HEK293 (cell line): ENCODE data around the gene TBC1D24.

Source experiments
- CTCF ChIA-PET: fragments of 350-600 bp; formaldehyde crosslinking; extraction: SDS; loops from one replicate; lab custom pipeline; 2021; ENCODE audit warnings: antibody characterized with exemption; lab: Yijun Ruan, JAX
- POLR2A ChIA-PET: fragments of 300-600 bp; formaldehyde crosslinking; extraction: SDS; loops from one replicate; lab custom pipeline; 2020; ENCODE audit warnings: antibody characterized with exemption, inconsistent platforms; lab: Yijun Ruan, JAX
- H3K27ac ChIP-seq: fragments of 200-500 bp; sonication (Bioruptor generic); 2 replicates; pipeline ENCODE4 v1.5.1; 2014; ENCODE audit warnings: low read depth, low read length, control low read depth, inconsistent platforms; ENCODE audit errors: extremely low read depth
- H3K36me3 ChIP-seq, 2 experiments: fragments of 200-500 bp in 1 of 2; sonication (Bioruptor generic) in 1 of 2; 1 replicate in 1 of 2; 2 replicates in 1 of 2; pipeline ENCODE4 v1.5.1; 2014 to 2017; ENCODE audit warnings: inconsistent platforms in 2 of 2, low read length in 2 of 2; ENCODE audit not compliant: control insufficient read depth in 2 of 2, insufficient read depth in 1 of 2
- H3K4me1 ChIP-seq: fragments of 200-500 bp; sonication (Bioruptor generic); 2 replicates; pipeline ENCODE4 v1.5.1; 2014; ENCODE audit warnings: mild to moderate bottlenecking, low read length, inconsistent platforms; ENCODE audit not compliant: control insufficient read depth, insufficient read depth
- H3K4me3 ChIP-seq: 2 replicates; pipeline ENCODE4 v1.5.1; 2011; ENCODE audit warnings: low read depth, mild to moderate bottlenecking, control low read depth, low read length, moderate library complexity
- H3K9me3 ChIP-seq: fragments of 200-500 bp; sonication (Bioruptor generic); 2 replicates; pipeline ENCODE4 v1.5.1; 2014; ENCODE audit warnings: low read depth, low read length, inconsistent platforms; ENCODE audit not compliant: control insufficient read depth, insufficient read depth
- ELK4 ChIP-seq: IDR thresholded peaks from 2 replicates; pipeline ENCODE4 v1.6.1; 2011; ENCODE audit warnings: mild to moderate bottlenecking, low read depth, low read length, borderline replicate concordance
- HOXA7 ChIP-seq: sonication (generic); formaldehyde crosslinking; IDR thresholded peaks from 2 replicates; pipeline ENCODE4 v1.8.1; 2022; ENCODE audit warnings: missing genetic modification reagents, borderline replicate concordance
- KLF10 ChIP-seq: fragments of 450-650 bp; IDR thresholded peaks from 2 replicates; pipeline ENCODE4 v1.5.1; 2018; ENCODE audit warnings: missing biosample characterization, mild to moderate bottlenecking, missing genetic modification characterization
- KLF7 ChIP-seq: fragments of 450-650 bp; formaldehyde crosslinking; IDR thresholded peaks from 2 replicates; pipeline ENCODE4 v1.5.1; 2016; ENCODE audit warnings: missing biosample characterization, missing genetic modification characterization, borderline replicate concordance
- SALL2 ChIP-seq: fragments of 450-650 bp; formaldehyde crosslinking; IDR thresholded peaks from 2 replicates; pipeline ENCODE4 v1.5.0; 2017; ENCODE audit warnings: missing biosample characterization, mild to moderate bottlenecking, missing genetic modification characterization, borderline replicate concordance
- SCRT1 ChIP-seq: fragments of 450-650 bp; formaldehyde crosslinking; IDR thresholded peaks from 2 replicates; pipeline ENCODE4 v1.5.1; 2016; ENCODE audit warnings: missing biosample characterization, missing genetic modification characterization, borderline replicate concordance
- SETDB1 ChIP-seq: IDR thresholded peaks from one replicate; pipeline ENCODE4 v1.6.1; 2017; ENCODE audit warnings: mild to moderate bottlenecking, low read length, moderate library complexity, mixed read lengths; ENCODE audit not compliant: insufficient read length
- ZIC2 ChIP-seq: fragments of 450-650 bp; formaldehyde crosslinking; IDR thresholded peaks from 2 replicates; pipeline ENCODE4 v1.5.1; 2016; ENCODE audit warnings: missing biosample characterization, missing genetic modification characterization
- ZNF18 ChIP-seq: fragments of 450-650 bp; formaldehyde crosslinking; IDR thresholded peaks from 2 replicates; pipeline ENCODE4 v1.5.1; 2016; ENCODE audit warnings: missing biosample characterization, missing genetic modification characterization
- ZNF214 ChIP-seq: fragments of 450-650 bp; formaldehyde crosslinking; IDR thresholded peaks from 2 replicates; pipeline ENCODE4 v1.5.1; 2017; ENCODE audit warnings: missing biosample characterization, mild to moderate bottlenecking, missing genetic modification characterization, borderline replicate concordance
- ZNF24 ChIP-seq: fragments of 450-650 bp; formaldehyde crosslinking; IDR thresholded peaks from 2 replicates; pipeline ENCODE4 v1.5.1; 2016; ENCODE audit warnings: missing biosample characterization, missing genetic modification characterization
- ZNF266 ChIP-seq: fragments of 450-650 bp; formaldehyde crosslinking; IDR thresholded peaks from 2 replicates; pipeline ENCODE4 v1.5.1; 2016; ENCODE audit warnings: missing biosample characterization, missing genetic modification characterization, low read depth
- ZNF302 ChIP-seq: fragments of 450-650 bp; formaldehyde crosslinking; IDR thresholded peaks from 2 replicates; pipeline ENCODE4 v1.5.1; 2016; ENCODE audit warnings: missing biosample characterization, missing genetic modification characterization, low read depth
- ZNF311 ChIP-seq: fragments of 450-650 bp; formaldehyde crosslinking; IDR thresholded peaks from 2 replicates; pipeline ENCODE4 v1.5.1; 2017; ENCODE audit warnings: missing biosample characterization, missing genetic modification characterization, borderline replicate concordance
- ZNF366 ChIP-seq: fragments of 450-650 bp; formaldehyde crosslinking; conservative IDR thresholded peaks from 2 replicates; pipeline ENCODE4 v1.5.1; 2016; ENCODE audit warnings: missing biosample characterization, missing genetic modification characterization
- ZNF37A ChIP-seq: fragments of 450-650 bp; IDR thresholded peaks from 2 replicates; pipeline ENCODE4 v1.5.1; 2018; ENCODE audit warnings: missing biosample characterization, missing genetic modification characterization
- ZNF398 ChIP-seq: fragments of 450-650 bp; formaldehyde crosslinking; IDR thresholded peaks from 2 replicates; pipeline ENCODE4 v1.5.1; 2017; ENCODE audit warnings: missing biosample characterization, missing genetic modification characterization
- ZNF423 ChIP-seq: fragments of 450-650 bp; formaldehyde crosslinking; IDR thresholded peaks from 2 replicates; pipeline ENCODE4 v1.5.1; 2016; ENCODE audit warnings: missing biosample characterization, missing genetic modification characterization
- ZNF530 ChIP-seq: fragments of 450-650 bp; formaldehyde crosslinking; IDR thresholded peaks from 2 replicates; pipeline ENCODE4 v1.5.1; 2016; ENCODE audit warnings: low read depth, missing biosample characterization, missing genetic modification characterization
- ZNF585B ChIP-seq: fragments of 450-650 bp; formaldehyde crosslinking; IDR thresholded peaks from 2 replicates; pipeline ENCODE4 v1.5.1; 2016; ENCODE audit warnings: missing biosample characterization, missing genetic modification characterization
- ZNF626 ChIP-seq: fragments of 450-650 bp; sonication (Bioruptor Pico); formaldehyde crosslinking; IDR thresholded peaks from 2 replicates; pipeline ENCODE4 v1.5.1; 2018; ENCODE audit warnings: missing biosample characterization, missing genetic modification characterization, inconsistent platforms
- ZNF658 ChIP-seq: fragments of 450-650 bp; formaldehyde crosslinking; IDR thresholded peaks from 2 replicates; pipeline ENCODE4; 2016; ENCODE audit warnings: missing biosample characterization, missing genetic modification characterization
- ZNF747 ChIP-seq: fragments of 450-650 bp; formaldehyde crosslinking; IDR thresholded peaks from 2 replicates; pipeline ENCODE4 v1.5.1; 2016; ENCODE audit warnings: missing biosample characterization, missing genetic modification characterization
- TF ChIP-seq, protein P1 (sequence below): fragments of 450-650 bp; formaldehyde crosslinking; IDR thresholded peaks from 2 replicates; pipeline ENCODE4 v1.5.1; 2016; ENCODE audit warnings: missing biosample characterization, missing genetic modification characterization
- TF ChIP-seq, protein P2 (sequence below): sonication (generic); formaldehyde crosslinking; IDR thresholded peaks from 2 replicates; pipeline ENCODE4 v1.8.1; 2022; ENCODE audit warnings: mild to moderate bottlenecking, moderate library complexity, missing genetic modification reagents
- TF ChIP-seq, protein P3 (sequence below): fragments of 450-650 bp; formaldehyde crosslinking; IDR thresholded peaks from 2 replicates; pipeline ENCODE4 v1.5.1; 2016; ENCODE audit warnings: missing biosample characterization, missing genetic modification characterization

TBC1D24 gene

DNA sequence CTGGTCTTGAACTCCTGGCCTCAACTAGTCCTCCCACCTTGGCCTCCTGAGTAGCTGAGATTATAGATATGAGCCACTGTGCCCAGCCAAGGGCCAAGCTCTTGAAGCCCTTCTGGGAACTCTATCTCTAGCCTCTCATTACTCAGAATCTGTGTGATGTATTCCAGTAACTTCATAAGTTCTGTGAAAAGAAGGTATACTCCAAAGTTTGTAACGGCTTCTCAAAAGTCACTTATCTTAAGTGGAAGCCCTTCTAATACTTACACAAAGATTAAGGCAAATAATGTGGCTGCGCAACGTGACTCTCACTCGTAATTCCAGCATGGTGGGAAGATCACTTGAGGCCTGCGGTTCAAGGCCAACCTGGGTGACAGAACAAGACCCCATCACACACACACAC lies 19.7 kb downstream of the TBC1D24 start:
- CTCF ChIA-PET = interaction anchor here (0.7 kb wide), 1 partner anchor 65 kb away, joined by 3 read pairs; no protein-coding TSS in a partner anchor
- TF ChIP-seq ZNF302 (tag by site-specific recombination) (no peak), ZNF423 (no peak), ZNF366 (tag by site-specific recombination) (no peak), SALL2 (no peak), ZNF18 (tag by site-specific recombination) (no peak), ZNF24 (tag by site-specific recombination) (no peak), HOXA7 (CRISPR knock-in tag) (no peak), KLF7 (tag by site-specific recombination) (no peak), ZNF214 (tag by site-specific recombination) (no peak), ZNF585B (tag by site-specific recombination) (no peak), ZIC2 (no peak)
- TF ChIP-seq, protein P1, sequence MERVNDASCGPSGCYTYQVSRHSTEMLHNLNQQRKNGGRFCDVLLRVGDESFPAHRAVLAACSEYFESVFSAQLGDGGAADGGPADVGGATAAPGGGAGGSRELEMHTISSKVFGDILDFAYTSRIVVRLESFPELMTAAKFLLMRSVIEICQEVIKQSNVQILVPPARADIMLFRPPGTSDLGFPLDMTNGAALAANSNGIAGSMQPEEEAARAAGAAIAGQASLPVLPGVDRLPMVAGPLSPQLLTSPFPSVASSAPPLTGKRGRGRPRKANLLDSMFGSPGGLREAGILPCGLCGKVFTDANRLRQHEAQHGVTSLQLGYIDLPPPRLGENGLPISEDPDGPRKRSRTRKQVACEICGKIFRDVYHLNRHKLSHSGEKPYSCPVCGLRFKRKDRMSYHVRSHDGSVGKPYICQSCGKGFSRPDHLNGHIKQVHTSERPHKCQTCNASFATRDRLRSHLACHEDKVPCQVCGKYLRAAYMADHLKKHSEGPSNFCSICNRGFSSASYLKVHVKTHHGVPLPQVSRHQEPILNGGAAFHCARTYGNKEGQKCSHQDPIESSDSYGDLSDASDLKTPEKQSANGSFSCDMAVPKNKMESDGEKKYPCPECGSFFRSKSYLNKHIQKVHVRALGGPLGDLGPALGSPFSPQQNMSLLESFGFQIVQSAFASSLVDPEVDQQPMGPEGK (tag by site-specific recombination) = no peak
- Histone ChIP-seq H3K36me3 (peaks cover 0 to 41% of the 10 kb centered on the region in 2 experiments; a peak in 2 of 3 replicates), H3K4me1 (no peaks in the 10 kb centered on the region), H3K4me3 (no peak overlapping the region), H3K27ac (no peak overlapping the region), H3K9me3 (no peaks in the 10 kb centered on the region)
- POLR2A ChIA-PET = interaction anchor here (0.8 kb wide), 1 partner anchor 243 kb away, joined by 3 read pairs; no protein-coding TSS in a partner anchor

DNA sequence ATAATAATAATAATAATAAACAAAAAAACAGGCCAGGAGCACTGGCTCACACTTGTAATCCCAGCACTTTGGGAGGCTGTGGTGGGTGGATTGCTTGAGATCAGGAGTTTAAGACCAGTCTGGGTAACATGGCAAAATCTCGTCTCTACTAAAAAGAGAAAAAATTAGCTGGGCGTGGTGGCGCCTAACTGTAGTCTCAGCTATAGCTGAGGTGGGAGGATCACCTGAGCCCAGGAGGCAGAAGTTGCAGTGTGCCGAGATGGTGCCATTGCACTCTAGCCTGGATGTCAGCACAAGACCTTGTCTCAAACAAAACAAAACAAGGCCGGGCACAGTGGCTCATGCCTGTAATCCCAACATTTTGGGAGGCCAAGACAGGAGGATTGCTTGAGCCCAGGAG lies 20.1 kb downstream of the TBC1D24 start:
- H3K9me3 ChIP-seq = no peaks in the 10 kb centered on the region
- ChIA-PET POLR2A (interaction anchor here (0.8 kb wide), 1 partner anchor 243 kb away, joined by 3 read pairs; no protein-coding TSS in a partner anchor), CTCF (interaction anchor here (0.7 kb wide), 1 partner anchor 65 kb away, joined by 3 read pairs; no protein-coding TSS in a partner anchor)
- no peak overlapping the region for H3K27ac ChIP-seq
- peaks cover 0 to 41% of the 10 kb centered on the region in 2 experiments; a peak in 2 of 3 replicates for H3K36me3 ChIP-seq
- no peak for TF ChIP-seq SCRT1 (tag by site-specific recombination)
- no peak for TF ChIP-seq ELK4
- no peak for TF ChIP-seq ZNF747
- no peak for TF ChIP-seq ZNF266 (tag by site-specific recombination)
- TF ChIP-seq ZNF626 (tag by site-specific recombination) = no peak
- TF ChIP-seq ZNF37A (tag by site-specific recombination) = no peak
- no peak for TF ChIP-seq ZNF398
- no peak for TF ChIP-seq KLF10 (tag by site-specific recombination)
- no peak for TF ChIP-seq ZNF530
- TF ChIP-seq, protein P2, sequence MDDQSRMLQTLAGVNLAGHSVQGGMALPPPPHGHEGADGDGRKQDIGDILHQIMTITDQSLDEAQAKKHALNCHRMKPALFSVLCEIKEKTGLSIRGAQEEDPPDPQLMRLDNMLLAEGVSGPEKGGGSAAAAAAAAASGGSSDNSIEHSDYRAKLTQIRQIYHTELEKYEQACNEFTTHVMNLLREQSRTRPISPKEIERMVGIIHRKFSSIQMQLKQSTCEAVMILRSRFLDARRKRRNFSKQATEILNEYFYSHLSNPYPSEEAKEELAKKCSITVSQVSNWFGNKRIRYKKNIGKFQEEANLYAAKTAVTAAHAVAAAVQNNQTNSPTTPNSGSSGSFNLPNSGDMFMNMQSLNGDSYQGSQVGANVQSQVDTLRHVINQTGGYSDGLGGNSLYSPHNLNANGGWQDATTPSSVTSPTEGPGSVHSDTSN (CRISPR knock-in tag) = no peak
- TF ChIP-seq SETDB1 = no peak
- no peak for TF ChIP-seq ZNF214 (tag by site-specific recombination)
- TF ChIP-seq ZNF658 (tag by site-specific recombination) = no peak
- TF ChIP-seq, protein P3, sequence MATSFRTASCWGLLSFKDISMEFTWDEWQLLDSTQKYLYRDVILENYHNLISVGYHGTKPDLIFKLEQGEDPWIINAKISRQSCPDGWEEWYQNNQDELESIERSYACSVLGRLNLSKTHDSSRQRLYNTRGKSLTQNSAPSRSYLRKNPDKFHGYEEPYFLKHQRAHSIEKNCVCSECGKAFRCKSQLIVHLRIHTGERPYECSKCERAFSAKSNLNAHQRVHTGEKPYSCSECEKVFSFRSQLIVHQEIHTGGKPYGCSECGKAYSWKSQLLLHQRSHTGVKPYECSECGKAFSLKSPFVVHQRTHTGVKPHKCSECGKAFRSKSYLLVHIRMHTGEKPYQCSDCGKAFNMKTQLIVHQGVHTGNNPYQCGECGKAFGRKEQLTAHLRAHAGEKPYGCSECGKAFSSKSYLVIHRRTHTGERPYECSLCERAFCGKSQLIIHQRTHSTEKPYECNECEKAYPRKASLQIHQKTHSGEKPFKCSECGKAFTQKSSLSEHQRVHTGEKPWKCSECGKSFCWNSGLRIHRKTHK (tag by site-specific recombination) = no peak
- no peak for TF ChIP-seq ZNF311
- no peaks in the 10 kb centered on the region for H3K4me1 ChIP-seq
- no peak overlapping the region for H3K4me3 ChIP-seq
